Measurements from ENCODE around the gene MLX.
"Not testable (repeated sequence)": the region's sequence is repeated elsewhere in the genome, so short reads cannot be mapped to it uniquely, and the experiment has no call there.

MLX gene

GRCh38 chr17:42584880-42585279 lies 18.0 kb downstream of the MLX start:
- no peak for DNase-seq

- no peak for DNase-seq
These were observed 18.5 kb downstream of the MLX start for GRCh38 chr17:42585353-42585752.

- DNase-seq, result no peak
These were observed 19.8 kb downstream of the MLX start for GRCh38 chr17:42586514-42587230.

- DNase-seq, result no peak
These were observed 24.0 kb downstream of the MLX start for GRCh38 chr17:42590886-42591285.

- no peak for DNase-seq
These were observed 24.5 kb downstream of the MLX start for GRCh38 chr17:42591411-42591810.

GRCh38 chr17:42596386-42596785 lies 29.5 kb downstream of the MLX start:
- no peak for DNase-seq

- no peak for DNase-seq
These were observed 32.0 kb downstream of the MLX start for GRCh38 chr17:42598905-42599304.

- DNase-seq, result no peak
These were observed 36.4 kb downstream of the MLX start for GRCh38 chr17:42603318-42603717.

GRCh38 chr17:42607769-42608168 lies 40.9 kb downstream of the MLX start:
- DNase-seq, result no peak

- DNase-seq, result no peak
These were observed 41.6 kb downstream of the MLX start for GRCh38 chr17:42608305-42609181.

GRCh38 chr17:42609182-42609813 lies 42.4 kb downstream of the MLX start, which contains the start of the genes RETREG3 and TUBG1:
Gene RETREG3, minus strand, starts transcription at chr17:42609374. Its CDS starts 50 bp downstream, at chr17:42609324.
Gene TUBG1, plus strand, starts transcription at chr17:42609683. Its CDS starts 55 bp downstream, at chr17:42609738.
- DNase-seq, result peak; percentile 99

GRCh38 chr17:42609814-42610801 lies 43.2 kb downstream of the MLX start:
- DNase-seq, result peak; percentile 11

- DNase-seq, result no peak
These were observed 45.1 kb downstream of the MLX start for GRCh38 chr17:42612013-42612412.

GRCh38 chr17:42613699-42614295 lies 46.9 kb downstream of the MLX start:
- no peak for DNase-seq

- no peak for DNase-seq
These were observed 51.1 kb downstream of the MLX start for GRCh38 chr17:42617956-42618431.

- DNase-seq, result no peak
These were observed 51.7 kb downstream of the MLX start for GRCh38 chr17:42618442-42619150.

- not testable (repeated sequence) for DNase-seq
These were observed 55.1 kb downstream of the MLX start for GRCh38 chr17:42621987-42622386.

All from activated CD4-positive, alpha-beta T cell treated with anti-CD3 and anti-CD28 coated beads for 1 hour (primary cell).